GM19372 (cell line): ENCODE results near the gene ASB3.
"Not testable (repeated sequence)": the region's sequence is repeated elsewhere in the genome, so short reads cannot be mapped to it uniquely, and the experiment has no call there.

ENCODE experiments used
- ATAC-seq: cut with Tn5 transposase; IDR thresholded peaks from one replicate; pipeline ENCODE4 v1.9.1; 2021; ENCODE audit warnings: mild to moderate bottlenecking, low read depth, moderate library complexity; ENCODE audit not compliant: unreplicated experiment

The ASB3 gene

DNA sequence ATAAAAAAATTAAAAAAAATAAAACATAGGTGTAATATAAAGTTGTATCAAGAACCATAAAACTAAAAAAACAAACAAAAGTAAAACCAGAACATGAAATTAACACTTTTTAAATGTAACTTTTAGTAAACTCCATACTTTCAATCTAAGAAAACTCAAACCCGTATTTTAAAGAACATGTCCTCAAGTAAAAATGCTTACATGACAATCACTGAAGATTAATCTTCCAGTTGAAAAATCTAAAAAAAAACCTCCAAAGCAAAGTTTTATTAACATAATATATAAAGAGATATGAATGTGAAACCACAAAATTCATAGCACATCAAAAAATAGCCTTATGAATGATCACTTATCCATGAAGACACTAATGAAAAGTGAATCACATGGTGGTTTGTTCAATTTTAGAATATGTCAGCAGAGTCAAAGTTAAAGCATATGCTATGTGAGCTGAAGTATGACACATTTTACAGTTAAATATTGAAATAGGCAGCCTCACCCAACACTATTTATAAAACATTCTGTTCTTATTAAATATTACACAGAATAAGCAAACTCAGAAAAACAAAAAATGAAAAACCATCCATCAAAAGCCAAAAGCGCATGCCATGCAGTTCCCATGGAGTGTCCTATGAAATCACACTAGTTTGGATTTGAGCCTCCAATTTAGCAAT is 42.2 kb downstream of the ASB3 start:
- ATAC-seq: no peak

GRCh38 chr2:53740170-53740569 is 46.6 kb downstream of the ASB3 start:
- ATAC-seq: no peak

DNA sequence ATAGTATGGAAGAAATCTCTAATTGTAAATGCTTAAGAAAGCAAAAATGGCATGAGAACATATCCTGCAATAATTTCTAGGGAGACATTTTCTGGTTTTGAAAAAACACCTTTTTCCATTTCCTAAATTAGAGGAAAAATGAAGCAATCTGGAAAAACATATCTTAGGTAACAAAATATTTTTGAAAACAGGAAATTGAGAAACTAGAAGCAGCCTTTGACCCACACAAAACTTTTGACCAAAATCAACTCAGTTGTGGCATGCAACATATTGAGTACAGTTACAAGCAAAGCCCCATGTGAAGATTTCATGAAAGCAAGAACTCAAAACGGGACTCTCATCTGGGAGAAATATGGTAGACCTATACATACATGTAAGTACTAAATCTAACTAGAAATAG is 47.7 kb downstream of the ASB3 start:
- ATAC-seq: no peak

- no peak for ATAC-seq
These were observed 49.7 kb downstream of the ASB3 start for GRCh38 chr2:53737091-53737490.

GRCh38 chr2:53729143-53729762 is 57.5 kb downstream of the ASB3 start:
- no peak for ATAC-seq

- no peak for ATAC-seq
These were observed 58.8 kb downstream of the ASB3 start for GRCh38 chr2:53727921-53728320.

GRCh38 chr2:53725662-53726061 is 61.1 kb downstream of the ASB3 start:
- ATAC-seq: no peak

DNA sequence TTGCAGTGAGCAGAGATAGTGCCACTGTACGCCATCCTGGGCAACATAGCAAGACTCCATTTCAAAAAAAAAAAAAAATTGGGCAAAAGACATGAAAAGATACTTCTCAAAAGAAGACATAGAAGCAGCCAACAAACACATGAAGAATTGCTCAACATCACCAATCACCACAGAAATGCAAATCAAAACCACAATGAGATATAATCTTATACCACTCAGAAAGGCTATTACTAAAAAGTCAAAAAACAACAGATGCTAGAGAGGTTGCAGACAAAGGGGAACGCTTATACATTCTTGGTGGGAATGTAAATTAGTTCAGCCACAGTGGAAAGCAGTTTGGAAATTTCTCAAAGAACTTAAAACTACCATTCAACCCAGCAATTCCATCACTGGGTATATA is 62.2 kb downstream of the ASB3 start:
- ATAC-seq: no peak

DNA sequence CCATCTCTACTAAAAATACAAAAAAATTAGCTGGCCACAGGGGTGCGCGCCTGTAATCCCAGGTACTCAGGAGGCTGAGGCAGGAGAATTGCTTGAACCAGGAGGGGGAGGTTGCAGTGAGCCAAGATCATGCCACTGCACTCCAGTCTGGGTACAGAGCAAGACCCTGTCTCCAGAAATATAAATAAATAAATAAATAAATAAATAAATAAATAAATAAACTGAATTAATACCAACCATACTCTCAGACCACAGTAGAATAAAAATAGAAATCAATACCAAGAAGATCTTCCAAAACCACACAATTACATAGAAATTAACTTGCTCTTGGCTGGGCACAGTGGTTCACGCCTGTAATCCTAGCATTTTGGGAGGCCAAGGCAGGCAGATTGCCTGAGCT is 65.8 kb downstream of the ASB3 start:
- ATAC-seq: not testable (repeated sequence)

DNA sequence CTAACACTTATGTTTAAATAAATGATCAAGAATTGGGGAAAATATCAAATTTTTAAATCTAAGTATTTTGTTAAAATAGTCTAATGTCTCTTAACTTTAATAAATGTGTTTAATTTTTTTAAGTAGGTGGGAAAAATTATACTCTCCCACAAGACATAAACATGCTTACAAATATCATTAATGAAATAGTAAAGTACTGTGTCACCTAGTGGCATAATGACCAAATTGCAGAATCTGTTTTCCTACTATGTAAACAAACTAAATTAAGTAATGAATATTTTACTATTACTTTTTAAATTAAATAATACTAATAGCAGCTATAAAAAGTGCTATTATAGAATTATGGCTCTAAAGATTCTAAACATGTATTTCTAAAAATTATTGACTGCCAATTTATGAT is 71.2 kb downstream of the ASB3 start:
- no peak for ATAC-seq

- ATAC-seq: no peak
These were observed 75.4 kb downstream of the ASB3 start for GRCh38 chr2:53711271-53711780.

GRCh38 chr2:53708988-53709387 is 77.8 kb downstream of the ASB3 start:
- ATAC-seq: no peak

- no peak for ATAC-seq
These were observed 85.5 kb downstream of the ASB3 start for GRCh38 chr2:53701221-53701620.

- ATAC-seq: no peak
These were observed 89.1 kb downstream of the ASB3 start for GRCh38 chr2:53697686-53698085.

- ATAC-seq: no peak
These were observed 89.7 kb downstream of the ASB3 start for GRCh38 chr2:53697092-53697491.

DNA sequence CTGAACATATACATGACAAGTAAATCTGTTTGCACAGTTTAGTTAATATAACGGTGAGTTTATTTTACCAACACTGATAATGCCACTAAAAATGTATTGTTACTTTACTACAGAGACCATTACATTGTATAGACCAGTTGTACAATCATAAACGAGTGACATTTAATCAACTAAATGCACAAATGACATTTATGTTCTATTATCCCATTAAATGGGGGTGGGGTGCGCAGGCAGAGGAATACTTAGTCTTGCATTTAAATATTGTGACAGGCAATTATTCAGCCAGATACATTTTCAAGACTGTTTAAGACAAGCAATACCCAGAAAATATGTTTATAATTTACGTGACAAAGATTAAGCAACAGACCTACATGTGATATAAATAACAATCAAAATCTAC is 91.2 kb downstream of the ASB3 start:
- ATAC-seq: no peak

GRCh38 chr2:53694096-53694771 is 92.5 kb downstream of the ASB3 start:
- no peak for ATAC-seq

GRCh38 chr2:53690876-53691275 is 95.9 kb downstream of the ASB3 start:
- no peak for ATAC-seq

GRCh38 chr2:53672881-53673522 is 113.8 kb downstream of the ASB3 start:
- ATAC-seq: no peak

- ATAC-seq: no peak
These were observed 116.4 kb downstream of the ASB3 start for GRCh38 chr2:53670331-53670730.

DNA sequence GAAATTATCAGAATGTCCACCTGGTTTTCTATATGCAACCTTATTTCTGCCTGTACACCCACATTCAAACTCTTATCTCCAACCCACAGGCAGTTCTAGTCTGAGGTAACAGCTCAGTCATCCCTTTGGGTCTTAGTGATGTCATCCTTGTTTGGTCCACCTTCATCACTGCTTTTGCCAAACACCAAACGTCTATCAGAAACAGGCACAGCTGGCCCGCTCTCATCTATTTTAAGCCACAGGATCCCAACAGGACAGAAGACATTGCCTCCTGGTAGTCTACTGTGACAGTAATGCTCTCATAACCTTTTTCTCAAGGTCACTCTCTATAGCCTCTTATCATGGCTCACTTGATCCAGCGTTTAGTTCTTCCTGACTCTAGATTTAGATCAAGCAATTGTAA is 118.1 kb downstream of the ASB3 start:
- ATAC-seq: no peak
